DOHH2 (cell line): ENCODE measurements around the gene SRY.

Source experiments
- CTCF ChIP-seq: fragments of 200-600 bp; sonication (generic); IDR thresholded peaks from one replicate; pipeline ENCODE4 v1.5.1; 2014; ENCODE audit warnings: antibody characterized with exemption, mild to moderate bottlenecking, low read depth, low read length; ENCODE audit not compliant: poor library complexity, severe bottlenecking
- EZH2phosphoT487 ChIP-seq: fragments of 200-600 bp; sonication (generic); IDR thresholded peaks from 2 replicates; pipeline ENCODE4 v1.6.1; 2017; ENCODE audit warnings: borderline replicate concordance, mild to moderate bottlenecking, antibody characterized with exemption, low read length, moderate library complexity, mixed read lengths

- no peak for TF ChIP-seq CTCF
- no peak for TF ChIP-seq EZH2phosphoT487
Measured at GRCh38 chrY:2828497-2828896, 41.0 kb upstream of the SRY start.
